Mesodermal cell (in vitro differentiated cells): ENCODE results near the gene PEX19.
"Not testable (repeated sequence)": the region's sequence is repeated elsewhere in the genome, so short reads cannot be mapped to it uniquely, and the experiment has no call there.

ENCODE experiments used
- H3K27ac ChIP-seq: 2 replicates; pipeline ENCODE4 v1.7.0; 2013; ENCODE audit warnings: mild to moderate bottlenecking, low read depth, low read length, moderate library complexity; ENCODE audit not compliant: severe bottlenecking
- H3K36me3 ChIP-seq: 2 replicates; pipeline ENCODE4 v1.7.1; 2013; ENCODE audit warnings: mild to moderate bottlenecking, low read length, moderate library complexity; ENCODE audit not compliant: control insufficient read depth, insufficient read depth
- H3K4me1 ChIP-seq: one replicate; pipeline ENCODE4 v1.7.1; 2013; ENCODE audit warnings: mild to moderate bottlenecking, low read length; ENCODE audit not compliant: insufficient read depth, control insufficient read depth, poor library complexity, severe bottlenecking
- H3K4me3 ChIP-seq: 2 replicates; pipeline ENCODE4 v1.7.0; 2013; ENCODE audit warnings: low read length, control low read depth, mild to moderate bottlenecking; ENCODE audit not compliant: insufficient read depth, poor library complexity, severe bottlenecking; ENCODE audit errors: extremely low read depth
- H3K9me3 ChIP-seq: 2 replicates; pipeline ENCODE4 v1.7.1; 2013; ENCODE audit warnings: mild to moderate bottlenecking, low read length, moderate library complexity; ENCODE audit not compliant: control insufficient read depth
- WGBS, 2 experiments: methylation state at CpG; one replicate each; pipeline ENCODE4 v1.1.5; 2013; ENCODE audit warnings: missing lambda C conversion rate in 2 of 2; ENCODE audit not compliant: insufficient coverage in 2 of 2; 5-methylcytosine and 5-hydroxymethylcytosine counted together

PEX19 gene

DNA sequence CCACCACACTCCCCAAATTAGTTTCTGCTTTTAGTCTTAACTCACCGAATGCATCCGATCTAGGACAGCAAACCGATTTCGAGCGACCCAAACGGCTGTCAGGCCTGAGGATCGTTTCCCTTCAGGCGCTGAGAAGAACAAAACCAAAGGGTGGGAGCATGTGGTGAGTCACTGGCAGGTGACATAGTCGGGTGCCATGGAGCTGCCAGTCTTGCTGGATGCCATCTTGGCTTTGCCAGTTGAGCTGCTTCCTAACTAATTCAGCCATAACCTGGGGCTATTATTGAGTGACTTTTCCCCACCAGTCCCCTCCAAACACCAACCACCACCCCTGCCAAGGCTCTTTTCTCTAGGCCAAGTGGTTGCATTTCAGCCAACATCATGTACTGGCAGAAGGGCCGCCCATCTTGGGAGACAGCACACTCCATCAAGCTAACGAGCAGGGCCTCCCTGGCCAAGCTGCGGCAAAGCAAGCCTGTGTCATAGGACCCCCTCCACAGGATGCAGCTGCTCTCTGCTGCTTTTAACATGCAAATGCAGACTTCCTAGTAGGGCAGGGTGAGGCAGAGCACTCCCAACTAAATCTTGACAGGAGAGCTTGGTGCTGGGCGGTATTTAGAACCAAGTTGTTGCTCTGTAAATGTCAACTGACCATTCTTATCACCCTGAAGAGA, 22.3 kb upstream of the PEX19 start:
- H3K4me1 ChIP-seq, result no peaks in the 10 kb centered on the region
- H3K27ac ChIP-seq, result no peak overlapping the region
- H3K9me3 ChIP-seq, result no peaks in the 10 kb centered on the region
- H3K4me3 ChIP-seq, result no peak overlapping the region
- peaks cover 94% of the 10 kb centered on the region for H3K36me3 ChIP-seq
- 87 to 88% methylated on average over 10 to 12 of the region's 13 CpGs for WGBS, 2 experiments

DNA sequence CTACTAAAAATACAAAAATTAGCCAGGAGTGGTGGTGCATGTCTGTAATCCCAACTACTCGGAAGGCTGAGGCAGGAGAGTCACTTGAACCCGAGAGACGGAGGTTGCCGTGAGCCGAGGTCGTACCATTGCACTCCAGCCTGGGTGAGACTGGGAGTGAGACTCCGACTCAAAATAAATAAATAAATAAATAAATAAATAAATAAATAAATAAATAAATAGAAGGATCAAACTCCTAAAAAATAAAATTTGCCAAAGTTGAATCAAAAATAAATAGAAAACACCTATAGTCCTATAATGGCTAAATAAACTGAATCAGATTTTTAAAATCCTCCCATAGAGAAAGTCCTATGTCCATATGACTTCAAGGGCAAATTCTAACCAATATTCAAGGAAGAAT, 15.2 kb upstream of the PEX19 start:
- Histone ChIP-seq H3K4me3 (no peak overlapping the region), H3K4me1 (no peaks in the 10 kb centered on the region), H3K36me3 (peaks cover 85% of the 10 kb centered on the region), H3K9me3 (no peaks in the 10 kb centered on the region), H3K27ac (no peak overlapping the region)
- WGBS, 2 experiments, result 67% methylated on average over 3 of the region's 7 CpGs; no CpG with 5 or more reads in 1 of the 2 experiments

DNA sequence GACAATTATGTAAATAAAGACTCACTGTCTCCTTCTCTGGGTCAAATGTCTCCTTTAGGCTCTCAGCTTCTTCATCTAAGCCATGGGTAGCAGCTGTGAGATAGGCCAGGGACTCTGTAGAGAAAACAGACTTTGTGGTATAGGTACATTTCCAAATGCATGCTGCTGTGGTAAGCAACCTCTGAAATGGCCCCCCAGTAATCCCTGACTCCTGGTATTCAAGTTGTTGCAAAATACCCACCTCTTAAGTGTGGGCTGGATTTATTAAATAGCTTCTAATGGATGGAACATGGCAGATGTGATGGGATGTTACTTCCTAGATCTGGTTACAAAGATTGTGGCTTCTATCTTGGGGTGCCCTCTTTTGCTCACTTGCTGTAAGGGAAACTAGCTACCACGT, 11.1 kb upstream of the PEX19 start:
- Histone ChIP-seq H3K36me3 (peaks cover 92% of the 10 kb centered on the region), H3K27ac (no peak overlapping the region), H3K4me1 (no peaks in the 10 kb centered on the region), H3K9me3 (no peaks in the 10 kb centered on the region), H3K4me3 (no peak overlapping the region)
- 100% methylated on average over 1 of the region's 1 CpG; no CpG with 5 or more reads in 1 of the 2 experiments for WGBS, 2 experiments

DNA sequence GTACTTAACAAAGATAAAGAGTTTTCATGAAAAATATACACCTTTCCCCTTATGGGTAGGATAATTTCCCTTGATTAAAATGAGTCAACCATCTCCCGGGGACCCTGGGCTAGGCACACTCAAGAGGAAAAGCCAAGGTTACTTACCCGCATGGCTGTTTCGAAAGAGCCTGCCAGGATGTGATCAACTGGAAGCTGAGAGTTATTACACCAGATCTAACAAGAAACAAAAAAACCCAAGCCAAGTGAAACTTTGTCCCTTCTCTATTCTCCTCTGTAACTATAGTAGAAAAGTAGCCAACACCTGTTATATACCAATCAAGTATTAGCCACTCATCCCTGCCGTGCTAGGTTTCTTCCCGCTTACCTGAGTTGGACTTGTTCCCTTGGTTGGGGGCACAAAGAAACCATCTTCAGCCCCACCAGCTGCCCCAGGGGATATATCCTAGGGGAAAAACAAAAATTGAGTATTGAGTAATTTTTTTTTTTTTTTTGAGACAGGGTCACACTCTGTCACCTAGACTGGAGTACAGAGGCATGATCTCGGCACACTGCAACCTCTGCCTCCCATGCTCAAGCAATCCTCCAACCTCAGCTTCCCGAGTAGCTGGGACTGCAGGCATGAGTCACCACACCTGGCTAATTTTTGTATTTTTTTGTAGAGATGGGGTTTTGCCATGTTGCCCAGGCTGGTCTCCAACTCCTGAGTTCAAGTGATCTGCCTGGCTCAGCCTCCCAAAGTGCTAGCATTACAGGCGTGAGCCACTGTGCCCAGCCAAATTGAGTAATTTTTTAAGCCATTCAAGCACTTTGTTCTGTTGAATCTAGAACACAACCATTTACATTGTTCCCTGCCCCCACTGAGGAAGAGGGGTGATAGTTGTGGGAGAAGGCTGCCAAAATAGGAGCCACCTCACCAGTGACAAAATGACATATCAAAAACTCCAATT, 8.4 kb upstream of the PEX19 start:
- peaks cover 100% of the 10 kb centered on the region for H3K36me3 ChIP-seq
- no peaks in the 10 kb centered on the region for H3K4me1 ChIP-seq
- no peak overlapping the region for H3K4me3 ChIP-seq
- no peaks in the 10 kb centered on the region for H3K9me3 ChIP-seq
- 98 to 100% methylated on average over 2 to 4 of the region's 8 CpGs for WGBS, 2 experiments
- H3K27ac ChIP-seq, result peak overlapping the region; percentile 30

DNA sequence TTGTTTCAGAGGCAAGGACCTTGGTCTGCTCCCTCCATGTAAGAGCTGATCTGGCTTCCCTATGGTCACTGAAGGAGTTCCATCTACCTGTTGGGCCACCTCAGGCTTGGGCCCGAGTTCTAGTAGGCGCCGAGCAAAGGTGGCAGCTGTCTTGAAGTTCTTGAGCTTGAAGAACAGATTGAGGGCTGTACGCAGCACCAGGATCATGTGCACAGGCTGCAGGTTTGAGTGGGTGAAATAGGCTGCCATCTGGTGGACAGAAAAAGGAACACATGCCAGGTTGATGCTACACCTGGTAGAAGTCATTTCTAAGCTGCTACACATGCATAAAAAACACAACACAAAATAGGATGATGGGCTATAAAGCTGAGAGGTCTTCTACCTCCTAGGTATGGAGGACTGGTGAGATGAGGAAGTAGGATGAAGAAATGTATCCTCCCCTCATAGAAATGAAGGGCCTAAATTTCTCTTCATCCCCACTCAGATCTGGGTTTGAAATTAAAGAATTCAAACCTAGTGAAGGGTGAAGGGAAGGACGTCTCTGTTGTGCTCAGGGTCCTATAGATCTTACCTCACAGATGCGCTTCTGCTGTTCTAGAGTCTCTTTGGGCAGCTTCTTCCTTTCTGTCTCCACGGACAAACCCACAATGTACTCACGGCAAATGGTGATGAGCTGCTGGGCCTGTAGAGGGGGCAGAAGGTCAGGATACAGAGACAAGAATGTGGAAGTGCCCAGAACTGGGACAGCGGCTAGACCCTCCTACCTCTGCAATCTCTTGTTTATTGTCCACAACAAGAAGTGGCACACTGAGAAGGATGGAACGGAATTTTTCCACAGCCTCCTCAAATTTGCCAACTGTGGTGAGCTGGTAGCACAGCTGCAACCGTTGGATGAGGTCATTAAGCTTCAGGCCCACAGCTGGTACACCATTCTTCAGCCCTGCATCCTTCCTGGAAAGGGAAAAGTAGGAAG, 6.6 kb upstream of the PEX19 start:
- H3K27ac ChIP-seq, result no peak overlapping the region
- H3K4me1 ChIP-seq, result no peaks in the 10 kb centered on the region
- peaks cover 84% of the 10 kb centered on the region for H3K36me3 ChIP-seq
- 80 to 81% methylated on average over 8 to 9 of the region's 11 CpGs for WGBS, 2 experiments
- no peaks in the 10 kb centered on the region for H3K9me3 ChIP-seq
- no peak overlapping the region for H3K4me3 ChIP-seq

DNA sequence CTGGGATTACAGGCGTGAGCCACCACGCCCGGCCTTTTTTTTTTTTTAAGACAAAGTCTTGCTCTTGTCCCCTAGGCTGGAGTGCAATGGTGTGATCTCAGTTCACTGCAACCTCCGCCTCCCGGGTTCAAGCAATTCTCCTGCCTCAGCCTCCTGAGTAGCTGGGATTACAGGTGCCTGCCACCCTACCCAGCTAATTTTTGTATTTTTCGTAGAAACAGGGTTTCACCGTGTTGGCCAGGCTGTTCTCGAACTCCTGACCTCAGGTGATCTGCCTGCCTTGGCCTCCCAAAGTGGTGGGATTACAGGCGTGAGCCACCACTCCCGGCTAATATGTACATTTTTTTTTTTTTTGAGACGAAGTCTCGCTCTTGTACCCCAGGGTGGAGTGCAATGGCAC, 2.8 kb upstream of the PEX19 start:
- H3K4me3 ChIP-seq, H3K4me1 ChIP-seq, H3K27ac ChIP-seq, H3K9me3 ChIP-seq: not testable (repeated sequence)
- H3K36me3 ChIP-seq, result peaks cover 54% of the 10 kb centered on the region
- WGBS, 2 experiments, result 94 to 97% methylated on average over 8 to 9 of the region's 12 CpGs

DNA sequence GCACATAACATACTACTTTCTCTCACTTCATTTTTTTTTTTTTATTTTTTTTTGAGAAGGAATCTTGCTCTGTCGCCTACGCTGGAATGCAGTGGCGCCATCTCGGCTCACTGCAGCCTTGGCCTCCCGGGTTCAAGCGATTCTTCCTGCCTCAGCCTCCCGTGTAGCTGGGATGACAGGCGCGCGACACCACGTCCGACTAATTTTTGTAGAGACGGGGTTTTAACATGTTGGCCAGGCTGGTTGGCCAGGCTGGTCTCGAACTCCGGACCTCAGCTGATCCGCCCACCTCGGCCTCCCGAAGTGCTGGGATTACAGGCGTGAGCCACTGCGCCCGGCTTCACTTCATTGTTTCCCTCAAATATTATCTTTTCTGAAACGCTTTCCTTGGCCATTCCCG, 573 bp upstream of the PEX19 start:
- Histone ChIP-seq H3K27ac (peak overlapping the region; percentile 55), H3K4me3 (peak overlapping the region; percentile 97), H3K4me1 (peaks cover 7% of the 10 kb centered on the region), H3K36me3 (peaks cover 54% of the 10 kb centered on the region), H3K9me3 (no peaks in the 10 kb centered on the region)
- WGBS, 2 experiments, result 93 to 97% methylated on average over 21 to 23 of the region's 23 CpGs

DNA sequence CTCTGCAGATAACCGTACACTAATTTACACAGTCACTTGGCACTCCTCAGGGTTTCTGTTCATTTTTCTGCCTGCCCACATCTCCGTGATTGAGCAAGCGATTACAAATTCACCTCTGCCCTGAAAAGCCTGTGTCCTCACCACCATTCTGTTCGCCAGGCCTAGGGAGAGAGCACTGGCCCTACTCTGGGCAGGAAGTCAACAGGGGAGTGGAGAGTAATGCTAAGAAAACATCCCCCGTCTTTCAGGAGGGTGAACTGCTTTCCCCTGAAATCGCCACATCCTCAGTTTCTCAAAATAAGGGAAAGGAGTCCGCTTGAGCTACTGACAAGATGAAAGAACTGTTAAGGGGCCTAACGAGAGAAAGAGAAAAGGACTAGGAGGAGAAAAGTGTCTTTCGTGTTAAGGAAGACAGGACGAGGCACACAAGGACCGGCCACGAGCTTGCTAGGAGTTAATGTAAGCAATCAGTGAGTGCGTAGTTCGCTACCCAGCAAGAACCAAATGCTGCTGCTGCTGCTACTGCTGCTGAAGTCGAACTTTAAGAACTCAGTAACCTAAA, 632 bp downstream of the PEX19 start:
- H3K9me3 ChIP-seq, result no peaks in the 10 kb centered on the region
- H3K27ac ChIP-seq, result peak overlapping the region; percentile 55
- WGBS, 2 experiments, result 10 to 15% methylated on average over 10 to 12 of the region's 15 CpGs
- peaks cover 54% of the 10 kb centered on the region for H3K36me3 ChIP-seq
- peaks cover 7% of the 10 kb centered on the region for H3K4me1 ChIP-seq
- peak overlapping the region; percentile 97 for H3K4me3 ChIP-seq

DNA sequence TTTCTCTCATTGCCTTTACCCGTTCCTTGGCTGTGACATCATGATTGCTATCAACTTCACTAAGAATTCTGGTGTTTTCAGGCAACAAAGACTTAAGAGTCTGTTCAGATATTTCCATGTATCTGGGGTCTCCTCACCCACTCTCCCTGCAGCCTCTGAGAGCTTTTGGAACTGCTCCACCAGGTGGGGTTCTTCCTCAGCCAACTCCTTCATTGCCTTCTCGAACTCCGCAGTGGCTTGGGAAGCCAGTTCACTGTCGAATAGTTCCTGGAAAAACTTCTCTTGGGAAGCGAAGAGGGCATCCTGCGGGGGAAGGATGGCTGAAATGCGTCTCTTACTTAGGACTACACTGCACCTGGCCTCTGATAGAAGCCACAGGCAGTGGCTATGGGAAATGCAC, 2.1 kb downstream of the PEX19 start:
- 84 to 95% methylated on average over 2 to 7 of the region's 7 CpGs for WGBS, 2 experiments
- H3K36me3 ChIP-seq, result peaks cover 58% of the 10 kb centered on the region

DNA sequence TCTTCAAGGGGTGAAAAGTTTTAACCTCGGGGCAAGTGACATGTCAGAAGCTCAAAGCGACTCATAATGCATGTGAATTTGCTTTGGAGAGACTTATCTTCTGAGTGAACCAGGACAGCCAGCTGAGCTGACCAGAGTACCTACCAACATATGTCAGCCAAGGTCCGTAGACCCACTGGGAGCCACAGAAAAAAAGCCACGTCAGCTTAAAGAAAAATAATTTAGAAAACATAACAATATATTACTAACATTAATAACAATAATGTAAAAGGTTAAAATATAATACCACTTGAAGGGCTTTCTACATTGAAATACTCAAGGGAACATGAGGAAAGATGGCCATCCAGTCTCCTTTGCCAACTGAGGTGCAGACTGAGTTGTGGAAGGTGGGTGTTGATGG, 6.9 kb downstream of the PEX19 start:
- Histone ChIP-seq H3K27ac (no peak overlapping the region), H3K4me1 (no peaks in the 10 kb centered on the region), H3K9me3 (no peaks in the 10 kb centered on the region), H3K36me3 (peaks cover 65% of the 10 kb centered on the region), H3K4me3 (no peak overlapping the region)
- WGBS, 2 experiments, result 93 to 100% methylated on average over 2 of the region's 4 CpGs

More for the DNA sequence above, 2.1 kb downstream of the PEX19 start:
- Histone ChIP-seq H3K4me3 (no peak overlapping the region), H3K9me3 (no peaks in the 10 kb centered on the region), H3K4me1 (peaks cover 7% of the 10 kb centered on the region), H3K27ac (no peak overlapping the region)
